Spinal cord (tissue), 10 donors: ENCODE results near the gene AZI2. TPM values are rescaled to one million over a fixed set of nuclear protein-coding genes. Genes with fewer than 3 reads are reported as not detected.
A peak's percentile ranks its signal among the peaks of the same experiment; 100 is the strongest.

ENCODE experiments used
- DNase-seq, 6 donors: peaks; one replicate each; pipeline versions ENCODE4 v3.0.0 to v3.0.0-alpha.2; 2013 to 2015; ENCODE audit warnings: low spot score in 6 of 6, low read depth in 4 of 6
- H3K27ac ChIP-seq: one replicate; pipeline ENCODE4 v1.5.1; 2013; ENCODE audit warnings: low read depth, low read length, control low read depth
- H3K27me3 ChIP-seq: one replicate; pipeline ENCODE4 v1.6.1; 2013; ENCODE audit warnings: low read length; ENCODE audit not compliant: control insufficient read depth, insufficient read depth
- H3K36me3 ChIP-seq: one replicate; pipeline ENCODE4 v1.6.1; 2013; ENCODE audit warnings: low read length; ENCODE audit not compliant: control insufficient read depth, insufficient read depth
- H3K4me1 ChIP-seq: one replicate; pipeline ENCODE4 v1.6.1; 2013; ENCODE audit warnings: low read length; ENCODE audit not compliant: control insufficient read depth, insufficient read depth
- H3K4me3 ChIP-seq: one replicate; pipeline ENCODE4 v1.5.1; 2013; ENCODE audit warnings: low read depth, low read length, control low read depth
- H3K9me3 ChIP-seq: one replicate; pipeline ENCODE4 v1.6.1; 2013; ENCODE audit warnings: low read length; ENCODE audit not compliant: control insufficient read depth, insufficient read depth
- WGBS: methylation state at CpG from one replicate; pipeline ENCODE4 v1.1.5; 2013; ENCODE audit warnings: missing lambda C conversion rate; ENCODE audit not compliant: insufficient coverage; 5-methylcytosine and 5-hydroxymethylcytosine counted together
- polyA plus RNA-seq, 2 donors: library from polyadenylated mRNA; unstranded; fragments of 120-200 nt; gene quantifications; one replicate each; pipeline ENCODE4 v1.2.1, GENCODE V29; 2013; ENCODE audit not compliant: insufficient read length in 2 of 2
- total RNA-seq, 2 donors: library from RNA; depleted of rRNA in 1 of 2; stranded (reverse); fragments of 120-200 nt in 1 of 2; fragments of >200 nt in 1 of 2; gene quantifications; one replicate each; pipeline versions ENCODE4 v1.2.3 to v1.2.4, GENCODE V29; 2013 to 2014
- donor health status: healthy.

AZI2 gene
- total and polyA plus RNA-seq, 4 donors: 69.9 to 111 (median 81.4) TPM

- no peaks in the 10 kb centered on the region for H3K9me3 ChIP-seq
- H3K36me3 ChIP-seq: peaks cover 5% of the 10 kb centered on the region
- H3K4me1 ChIP-seq: no peaks in the 10 kb centered on the region
- no peaks in the 10 kb centered on the region for H3K27me3 ChIP-seq
- no peak overlapping the region for H3K4me3 ChIP-seq
- DNase-seq: no peak
- H3K27ac ChIP-seq: no peak overlapping the region
Observed at GRCh38 chr3:28343144-28343543, 5.5 kb downstream of the AZI2 start.

- H3K36me3 ChIP-seq: peaks cover 5% of the 10 kb centered on the region
- H3K4me1 ChIP-seq: no peaks in the 10 kb centered on the region
- H3K27me3 ChIP-seq: no peaks in the 10 kb centered on the region
- H3K27ac ChIP-seq: no peak overlapping the region
- no peaks in the 10 kb centered on the region for H3K9me3 ChIP-seq
- no peak overlapping the region for H3K4me3 ChIP-seq
- no peak for DNase-seq
Observed at GRCh38 chr3:28337230-28337629, 11.4 kb downstream of the AZI2 start.

- WGBS: 71% methylated on average over 1 of the region's 2 CpGs
- no peaks in the 10 kb centered on the region for H3K9me3 ChIP-seq
- no peak for DNase-seq
- no peaks in the 10 kb centered on the region for H3K4me1 ChIP-seq
- H3K27me3 ChIP-seq: no peaks in the 10 kb centered on the region
- H3K36me3 ChIP-seq: peaks cover 5% of the 10 kb centered on the region
- no peak overlapping the region for H3K27ac ChIP-seq
- H3K4me3 ChIP-seq: no peak overlapping the region
Observed at GRCh38 chr3:28335246-28335645, 13.4 kb downstream of the AZI2 start.

GRCh38 chr3:28334552-28334951 is 14.1 kb downstream of the AZI2 start:
- Histone ChIP-seq H3K36me3 (peaks cover 5% of the 10 kb centered on the region), H3K27me3 (no peaks in the 10 kb centered on the region), H3K27ac (no peak overlapping the region)

GRCh38 chr3:28328188-28329151 is 20.2 kb downstream of the AZI2 start:
- no peaks in the 10 kb centered on the region for H3K4me1 ChIP-seq
- no peak overlapping the region for H3K4me3 ChIP-seq
- whole genome bisulfite sequencing: no CpG with 5 or more reads among the region's 4 CpGs
- H3K27ac ChIP-seq: no peak overlapping the region
- peak in 4 of 6 donors; percentile 23 to 83 (median 52) for DNase-seq
- no peaks in the 10 kb centered on the region for H3K9me3 ChIP-seq
- H3K36me3 ChIP-seq: no peaks in the 10 kb centered on the region
- H3K27me3 ChIP-seq: no peaks in the 10 kb centered on the region

More at GRCh38 chr3:28334552-28334951, 14.1 kb downstream of the AZI2 start:
- H3K9me3 ChIP-seq: no peaks in the 10 kb centered on the region
- peak in 2 of 6 donors; percentile 10 to 37 for DNase-seq
- H3K4me3 ChIP-seq: no peak overlapping the region
- H3K4me1 ChIP-seq: no peaks in the 10 kb centered on the region

GRCh38 chr3:28326458-28326926 is 22.1 kb downstream of the AZI2 start:
- WGBS: 100% methylated on average over 1 of the region's 2 CpGs
- Histone ChIP-seq H3K9me3 (no peaks in the 10 kb centered on the region), H3K27ac (no peak overlapping the region), H3K27me3 (no peaks in the 10 kb centered on the region), H3K4me3 (no peak overlapping the region), H3K4me1 (no peaks in the 10 kb centered on the region), H3K36me3 (no peaks in the 10 kb centered on the region)
- no peak for DNase-seq

GRCh38 chr3:28322464-28322863 is 26.2 kb downstream of the AZI2 start:
- Histone ChIP-seq H3K9me3 (no peaks in the 10 kb centered on the region), H3K36me3 (no peaks in the 10 kb centered on the region), H3K4me1 (no peaks in the 10 kb centered on the region), H3K4me3 (no peak overlapping the region), H3K27ac (no peak overlapping the region), H3K27me3 (no peaks in the 10 kb centered on the region)
- WGBS: no CpG with 5 or more reads among the region's 1 CpG
- DNase-seq: no peak

- no peak overlapping the region for H3K4me3 ChIP-seq
- H3K27me3 ChIP-seq: no peaks in the 10 kb centered on the region
- no peak overlapping the region for H3K27ac ChIP-seq
- no peak for DNase-seq
- no peaks in the 10 kb centered on the region for H3K36me3 ChIP-seq
- H3K9me3 ChIP-seq: no peaks in the 10 kb centered on the region
- no peaks in the 10 kb centered on the region for H3K4me1 ChIP-seq
Observed at GRCh38 chr3:28320981-28321380, 27.6 kb downstream of the AZI2 start.

- H3K27ac ChIP-seq: no peak overlapping the region
- DNase-seq: peak in 1 of 6 donors; percentile 32
- no CpG with 5 or more reads among the region's 2 CpGs for WGBS
- H3K27me3 ChIP-seq: no peaks in the 10 kb centered on the region
- H3K4me1 ChIP-seq: no peaks in the 10 kb centered on the region
- H3K9me3 ChIP-seq: no peaks in the 10 kb centered on the region
- no peaks in the 10 kb centered on the region for H3K36me3 ChIP-seq
- no peak overlapping the region for H3K4me3 ChIP-seq
Observed at GRCh38 chr3:28317438-28318022, 31.1 kb downstream of the AZI2 start.

- Histone ChIP-seq H3K36me3 (no peaks in the 10 kb centered on the region), H3K4me3 (no peak overlapping the region), H3K4me1 (no peaks in the 10 kb centered on the region), H3K27me3 (no peaks in the 10 kb centered on the region), H3K9me3 (no peaks in the 10 kb centered on the region), H3K27ac (no peak overlapping the region)
- no CpG with 5 or more reads among the region's 2 CpGs for WGBS
- DNase-seq: no peak
Observed at GRCh38 chr3:28316226-28316625, 32.4 kb downstream of the AZI2 start.
